Tibial nerve (tissue), 4 donors: Measurements from ENCODE around the gene ING3. TPM values are rescaled to one million over a fixed set of nuclear protein-coding genes. Genes with fewer than 3 reads are reported as not detected.
A peak's percentile ranks its signal among the peaks of the same experiment; 100 is the strongest.

Source experiments
- DNase-seq, 2 donors: peaks; one replicate each; pipeline ENCODE4 v3.0.0-alpha.2; 2019; ENCODE audit warnings: low spot score in 2 of 2
- H3K27ac ChIP-seq, 4 donors: fragments of 200-600 bp; sonication (generic) in 3 of 4; one replicate each; pipeline ENCODE4 v1.5.1; 2017 to 2019; ENCODE audit warnings: mild to moderate bottlenecking in 1 of 4
- H3K27me3 ChIP-seq, 2 donors: fragments of 200-600 bp; sonication (generic) in 1 of 2; one replicate each; pipeline versions ENCODE4 v1.5.1 to v1.6.0; 2017 to 2019
- H3K36me3 ChIP-seq, 3 donors: fragments of 200-600 bp; sonication (generic); one replicate each; pipeline ENCODE4 v1.5.1; 2018 to 2019
- H3K4me1 ChIP-seq, 4 donors: fragments of 200-600 bp; sonication (generic) in 3 of 4; one replicate each; pipeline ENCODE4 v1.5.1; 2017 to 2019
- H3K4me3 ChIP-seq, 4 donors: fragments of 200-600 bp; sonication (generic) in 3 of 4; one replicate each; pipeline ENCODE4 v1.5.1; 2017 to 2019; ENCODE audit warnings: mild to moderate bottlenecking in 1 of 4, moderate library complexity in 1 of 4
- H3K9me3 ChIP-seq, 4 donors: fragments of 200-600 bp; sonication (generic) in 3 of 4; one replicate each; pipeline ENCODE4 v1.5.1; 2017 to 2019
- CTCF ChIP-seq, 5 experiments: fragments of 200-600 bp in 3 of 5; fragments of 450-650 bp in 2 of 5; sonication (generic) in 3 of 5; IDR thresholded peaks; one replicate each; pipeline ENCODE4 v1.5.1; 2016 to 2019; ENCODE audit warnings: antibody characterized with exemption in 5 of 5, mild to moderate bottlenecking in 3 of 5, moderate library complexity in 2 of 5
- EP300 ChIP-seq, 2 donors: sonication (generic); formaldehyde crosslinking; IDR thresholded peaks; one replicate each; pipeline ENCODE4 v1.6.1; 2017; ENCODE audit warnings: antibody characterized with exemption in 2 of 2, mild to moderate bottlenecking in 1 of 2
- POLR2A ChIP-seq, 2 donors: fragments of 450-650 bp; IDR thresholded peaks; one replicate each; pipeline ENCODE4 v1.6.1; 2017; ENCODE audit warnings: antibody characterized with exemption in 2 of 2, mild to moderate bottlenecking in 2 of 2, moderate library complexity in 2 of 2
- WGBS, 2 donors: methylation state at CpG; one replicate each; pipeline ENCODE4 v1.1.5; 2018; 5-methylcytosine and 5-hydroxymethylcytosine counted together
- total RNA-seq, 4 donors: library from RNA; depleted of rRNA; stranded (reverse); fragments of >200 nt; gene quantifications; one replicate each; pipeline ENCODE4 v1.1.0, GENCODE V29; 2016

ING3 gene
- total RNA-seq, 4 donors from 2014 or later, result 9.4 to 21.3 (median 11.4) TPM

- no peak for TF ChIP-seq POLR2A (IDR thresholded peaks at IDR 0.05)
- TF ChIP-seq EP300 (IDR thresholded peaks at IDR 0.05), result no peak
- TF ChIP-seq CTCF (IDR thresholded peaks at IDR 0.05), result no peak
- no peaks in the 10 kb centered on the region for H3K36me3 ChIP-seq
- 88 to 92% methylated on average over 2 of the region's 2 CpGs for WGBS, 2 donors
These were observed 23.0 kb upstream of the ING3 start for GRCh38 chr7:120927454-120928103.

GRCh38 chr7:120931243-120931642, 19.3 kb upstream of the ING3 start:
- Histone ChIP-seq H3K27me3 (no peaks in the 10 kb centered on the region), H3K27ac (no peak overlapping the region), H3K9me3 (no peaks in the 10 kb centered on the region), H3K4me3 (no peak overlapping the region), H3K4me1 (no peaks in the 10 kb centered on the region), H3K36me3 (no peaks in the 10 kb centered on the region)
- no peak for DNase-seq
- 26 to 29% methylated on average over 1 of the region's 1 CpG for WGBS, 2 donors
- no peak for TF ChIP-seq EP300 (IDR thresholded peaks at IDR 0.05)
- no peak for TF ChIP-seq POLR2A (IDR thresholded peaks at IDR 0.05)
- TF ChIP-seq CTCF (IDR thresholded peaks at IDR 0.05), result no peak

More at GRCh38 chr7:120927454-120928103, 23.0 kb upstream of the ING3 start:
- no peaks in the 10 kb centered on the region for H3K9me3 ChIP-seq
- H3K4me1 ChIP-seq, result no peaks in the 10 kb centered on the region
- no peak overlapping the region for H3K4me3 ChIP-seq
- no peak for DNase-seq
- H3K27me3 ChIP-seq, result no peaks in the 10 kb centered on the region
- no peak overlapping the region for H3K27ac ChIP-seq

GRCh38 chr7:120933475-120933874, 17.1 kb upstream of the ING3 start:
- 55 to 68% methylated on average over 1 of the region's 1 CpG for WGBS, 2 donors
- Histone ChIP-seq H3K4me1 (no peaks in the 10 kb centered on the region), H3K27me3 (no peaks in the 10 kb centered on the region), H3K27ac (no peak overlapping the region), H3K9me3 (no peaks in the 10 kb centered on the region), H3K4me3 (no peak overlapping the region), H3K36me3 (no peaks in the 10 kb centered on the region)
- TF ChIP-seq EP300 (IDR thresholded peaks at IDR 0.05), result no peak
- no peak for DNase-seq

- H3K4me3 ChIP-seq, result no peak overlapping the region
- WGBS, 2 donors, result 74 to 91% methylated on average over 3 of the region's 3 CpGs
- TF ChIP-seq EP300 (IDR thresholded peaks at IDR 0.05) (no peak), POLR2A (IDR thresholded peaks at IDR 0.05) (no peak), CTCF (IDR thresholded peaks at IDR 0.05) (no peak)
These were observed 11.2 kb upstream of the ING3 start for GRCh38 chr7:120939345-120939744.

GRCh38 chr7:120941064-120941463, 9.5 kb upstream of the ING3 start:
- WGBS, 2 donors, result 7 to 11% methylated on average over 1 of the region's 1 CpG
- H3K36me3 ChIP-seq, result no peaks in the 10 kb centered on the region

More at GRCh38 chr7:120939345-120939744, 11.2 kb upstream of the ING3 start:
- Histone ChIP-seq H3K27ac (no peak overlapping the region), H3K27me3 (no peaks in the 10 kb centered on the region), H3K9me3 (no peaks in the 10 kb centered on the region), H3K36me3 (no peaks in the 10 kb centered on the region), H3K4me1 (no peaks in the 10 kb centered on the region)
- no peak for DNase-seq

More at GRCh38 chr7:120941064-120941463, 9.5 kb upstream of the ING3 start:
- no peak overlapping the region for H3K4me3 ChIP-seq
- DNase-seq, result no peak
- TF ChIP-seq EP300 (IDR thresholded peaks at IDR 0.05) (no peak), CTCF (IDR thresholded peaks at IDR 0.05) (peak in 2 of 5 experiments; percentile 11 to 33), POLR2A (IDR thresholded peaks at IDR 0.05) (no peak)
- H3K27me3 ChIP-seq, result no peaks in the 10 kb centered on the region
- H3K27ac ChIP-seq, result no peak overlapping the region
- no peaks in the 10 kb centered on the region for H3K9me3 ChIP-seq
- no peaks in the 10 kb centered on the region for H3K4me1 ChIP-seq
